ENCODE measurements around the gene FHAD1.
"Not testable (repeated sequence)": the region's sequence is repeated elsewhere in the genome, so short reads cannot be mapped to it uniquely, and the experiment has no call there.

The FHAD1 gene

GRCh38 chr1:15305468-15305770 is 58.4 kb downstream of the FHAD1 start:
- Histone ChIP-seq H3K4me3 (ENCODE audit: low read depth, low read length) (no peak overlapping the region), H3K9me3 (ENCODE audit: control insufficient read depth, insufficient read depth, low read length) (no peaks in the 10 kb centered on the region), H3K36me3 (ENCODE audit: control insufficient read depth, insufficient read depth, low read length) (no peaks in the 10 kb centered on the region), H3K9ac (ENCODE audit: low read depth, low read length) (no peak overlapping the region), H3K27me3 (ENCODE audit: control insufficient read depth, insufficient read depth, low read length) (no peaks in the 10 kb centered on the region), H3K4me1 (ENCODE audit: control insufficient read depth, insufficient read depth, low read length) (no peaks in the 10 kb centered on the region)

GRCh38 chr1:15306352-15306751 is 59.3 kb downstream of the FHAD1 start:
- H3K36me3 ChIP-seq (ENCODE audit: control insufficient read depth, insufficient read depth, low read length); H3K4me3 ChIP-seq (ENCODE audit: low read depth, low read length); H3K27me3 ChIP-seq (ENCODE audit: control insufficient read depth, insufficient read depth, low read length); H3K9me3 ChIP-seq (ENCODE audit: control insufficient read depth, insufficient read depth, low read length); H3K9ac ChIP-seq (ENCODE audit: low read depth, low read length); H3K4me1 ChIP-seq (ENCODE audit: control insufficient read depth, insufficient read depth, low read length): not testable (repeated sequence)

- no peaks in the 10 kb centered on the region for H3K4me1 ChIP-seq (ENCODE audit: control insufficient read depth, insufficient read depth, low read length)
- H3K27me3 ChIP-seq (ENCODE audit: control insufficient read depth, insufficient read depth, low read length), result no peaks in the 10 kb centered on the region
- H3K36me3 ChIP-seq (ENCODE audit: control insufficient read depth, insufficient read depth, low read length), result peaks cover 2% of the 10 kb centered on the region
- H3K4me3 ChIP-seq (ENCODE audit: low read depth, low read length), result no peak overlapping the region
- H3K9me3 ChIP-seq (ENCODE audit: control insufficient read depth, insufficient read depth, low read length), result no peaks in the 10 kb centered on the region
- H3K9ac ChIP-seq (ENCODE audit: low read depth, low read length), result no peak overlapping the region
These were observed 61.1 kb downstream of the FHAD1 start for GRCh38 chr1:15308135-15308534.

DNA sequence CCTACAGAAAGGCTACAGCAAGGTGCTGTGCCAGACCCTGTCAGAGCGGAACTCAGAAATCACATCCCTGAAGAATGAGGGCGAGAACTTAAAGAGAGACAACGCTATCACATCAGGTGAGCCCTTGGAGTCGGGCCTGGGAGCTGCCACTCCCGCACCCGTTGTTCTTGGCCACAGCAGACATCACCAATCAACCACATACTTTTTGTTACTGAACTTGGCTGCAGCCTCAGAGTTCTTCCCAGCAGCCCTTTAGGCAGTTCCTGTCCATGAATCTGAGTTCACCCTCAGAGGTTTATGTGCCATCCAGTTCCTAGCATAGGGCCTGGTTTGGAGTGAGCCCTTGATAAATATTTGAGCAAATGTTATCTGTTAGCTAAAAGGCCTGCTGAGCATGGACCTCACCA is 61.6 kb downstream of the FHAD1 start:
- H3K9me3 ChIP-seq (ENCODE audit: control insufficient read depth, insufficient read depth, low read length), result no peaks in the 10 kb centered on the region
- H3K36me3 ChIP-seq (ENCODE audit: control insufficient read depth, insufficient read depth, low read length), result peaks cover 2% of the 10 kb centered on the region
- H3K27me3 ChIP-seq (ENCODE audit: control insufficient read depth, insufficient read depth, low read length), result no peaks in the 10 kb centered on the region
- H3K9ac ChIP-seq (ENCODE audit: low read depth, low read length), result no peak overlapping the region
- no peak overlapping the region for H3K4me3 ChIP-seq (ENCODE audit: low read depth, low read length)
- H3K4me1 ChIP-seq (ENCODE audit: control insufficient read depth, insufficient read depth, low read length), result no peaks in the 10 kb centered on the region

- H3K9ac ChIP-seq (ENCODE audit: low read depth, low read length), result no peak overlapping the region
- no peaks in the 10 kb centered on the region for H3K4me1 ChIP-seq (ENCODE audit: control insufficient read depth, insufficient read depth, low read length)
- H3K36me3 ChIP-seq (ENCODE audit: control insufficient read depth, insufficient read depth, low read length), result peaks cover 2% of the 10 kb centered on the region
- H3K27me3 ChIP-seq (ENCODE audit: control insufficient read depth, insufficient read depth, low read length), result no peaks in the 10 kb centered on the region
- H3K9me3 ChIP-seq (ENCODE audit: control insufficient read depth, insufficient read depth, low read length), result no peaks in the 10 kb centered on the region
- H3K4me3 ChIP-seq (ENCODE audit: low read depth, low read length), result no peak overlapping the region
These were observed 62.7 kb downstream of the FHAD1 start for GRCh38 chr1:15309687-15310086.

- H3K9me3 ChIP-seq (ENCODE audit: control insufficient read depth, insufficient read depth, low read length), result no peaks in the 10 kb centered on the region
- H3K9ac ChIP-seq (ENCODE audit: low read depth, low read length), result no peak overlapping the region
- no peak overlapping the region for H3K4me3 ChIP-seq (ENCODE audit: low read depth, low read length)
- peaks cover 2% of the 10 kb centered on the region for H3K36me3 ChIP-seq (ENCODE audit: control insufficient read depth, insufficient read depth, low read length)
- H3K4me1 ChIP-seq (ENCODE audit: control insufficient read depth, insufficient read depth, low read length), result no peaks in the 10 kb centered on the region
- no peaks in the 10 kb centered on the region for H3K27me3 ChIP-seq (ENCODE audit: control insufficient read depth, insufficient read depth, low read length)
These were observed 63.5 kb downstream of the FHAD1 start for GRCh38 chr1:15310544-15310943.

GRCh38 chr1:15311122-15311822 is 64.2 kb downstream of the FHAD1 start:
- Histone ChIP-seq H3K4me3 (ENCODE audit: low read depth, low read length) (no peak overlapping the region), H3K9me3 (ENCODE audit: control insufficient read depth, insufficient read depth, low read length) (no peaks in the 10 kb centered on the region), H3K9ac (ENCODE audit: low read depth, low read length) (no peak overlapping the region), H3K36me3 (ENCODE audit: control insufficient read depth, insufficient read depth, low read length) (peaks cover 2% of the 10 kb centered on the region), H3K27me3 (ENCODE audit: control insufficient read depth, insufficient read depth, low read length) (no peaks in the 10 kb centered on the region), H3K4me1 (ENCODE audit: control insufficient read depth, insufficient read depth, low read length) (no peaks in the 10 kb centered on the region)

GRCh38 chr1:15311880-15312279 is 64.9 kb downstream of the FHAD1 start:
- H3K27me3 ChIP-seq (ENCODE audit: control insufficient read depth, insufficient read depth, low read length), result no peaks in the 10 kb centered on the region
- no peaks in the 10 kb centered on the region for H3K9me3 ChIP-seq (ENCODE audit: control insufficient read depth, insufficient read depth, low read length)
- H3K36me3 ChIP-seq (ENCODE audit: control insufficient read depth, insufficient read depth, low read length), result peaks cover 2% of the 10 kb centered on the region
- no peak overlapping the region for H3K4me3 ChIP-seq (ENCODE audit: low read depth, low read length)
- H3K4me1 ChIP-seq (ENCODE audit: control insufficient read depth, insufficient read depth, low read length), result no peaks in the 10 kb centered on the region
- no peak overlapping the region for H3K9ac ChIP-seq (ENCODE audit: low read depth, low read length)

- no peak overlapping the region for H3K9ac ChIP-seq (ENCODE audit: low read depth, low read length)
- no peak overlapping the region for H3K4me3 ChIP-seq (ENCODE audit: low read depth, low read length)
- H3K9me3 ChIP-seq (ENCODE audit: control insufficient read depth, insufficient read depth, low read length), result no peaks in the 10 kb centered on the region
- H3K36me3 ChIP-seq (ENCODE audit: control insufficient read depth, insufficient read depth, low read length), result peaks cover 2% of the 10 kb centered on the region
- H3K27me3 ChIP-seq (ENCODE audit: control insufficient read depth, insufficient read depth, low read length), result no peaks in the 10 kb centered on the region
- H3K4me1 ChIP-seq (ENCODE audit: control insufficient read depth, insufficient read depth, low read length), result no peaks in the 10 kb centered on the region
These were observed 65.8 kb downstream of the FHAD1 start for GRCh38 chr1:15312626-15313411.

- H3K9me3 ChIP-seq (ENCODE audit: control insufficient read depth, insufficient read depth, low read length), result no peaks in the 10 kb centered on the region
These were observed 67.6 kb downstream of the FHAD1 start for GRCh38 chr1:15314328-15315281.

DNA sequence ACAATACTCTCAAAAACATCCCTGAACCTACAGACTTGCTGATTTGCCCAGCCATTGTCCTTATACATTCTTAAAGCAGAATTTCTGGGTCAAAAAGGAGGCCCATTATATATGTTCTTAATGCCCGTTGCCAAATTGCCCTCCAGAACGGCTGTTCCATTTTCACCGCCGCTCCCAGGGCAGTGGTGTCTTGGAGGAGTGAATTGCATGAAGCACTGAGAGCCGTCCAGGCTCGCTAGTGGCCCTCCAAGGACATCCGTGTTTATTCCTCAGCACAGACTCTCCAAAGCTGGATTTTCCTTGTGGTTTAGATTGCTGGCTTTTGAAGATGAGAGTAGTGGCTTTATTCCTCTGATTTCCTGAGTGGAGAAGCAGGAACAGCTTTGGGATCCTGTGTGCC is 68.8 kb downstream of the FHAD1 start:
- H3K4me3 ChIP-seq (ENCODE audit: low read depth, low read length), result no peak overlapping the region
- H3K9ac ChIP-seq (ENCODE audit: low read depth, low read length), result no peak overlapping the region
- H3K36me3 ChIP-seq (ENCODE audit: control insufficient read depth, insufficient read depth, low read length), result peaks cover 2% of the 10 kb centered on the region
- H3K4me1 ChIP-seq (ENCODE audit: control insufficient read depth, insufficient read depth, low read length), result no peaks in the 10 kb centered on the region
- H3K27me3 ChIP-seq (ENCODE audit: control insufficient read depth, insufficient read depth, low read length), result no peaks in the 10 kb centered on the region
- no peaks in the 10 kb centered on the region for H3K9me3 ChIP-seq (ENCODE audit: control insufficient read depth, insufficient read depth, low read length)

More at GRCh38 chr1:15314328-15315281, 67.6 kb downstream of the FHAD1 start:
- no peak overlapping the region for H3K9ac ChIP-seq (ENCODE audit: low read depth, low read length)
- no peak overlapping the region for H3K4me3 ChIP-seq (ENCODE audit: low read depth, low read length)
- H3K36me3 ChIP-seq (ENCODE audit: control insufficient read depth, insufficient read depth, low read length), result peaks cover 2% of the 10 kb centered on the region
- no peaks in the 10 kb centered on the region for H3K27me3 ChIP-seq (ENCODE audit: control insufficient read depth, insufficient read depth, low read length)
- no peaks in the 10 kb centered on the region for H3K4me1 ChIP-seq (ENCODE audit: control insufficient read depth, insufficient read depth, low read length)
